ENCODE results near the gene PTX4.

Gene PTX4

DNA sequence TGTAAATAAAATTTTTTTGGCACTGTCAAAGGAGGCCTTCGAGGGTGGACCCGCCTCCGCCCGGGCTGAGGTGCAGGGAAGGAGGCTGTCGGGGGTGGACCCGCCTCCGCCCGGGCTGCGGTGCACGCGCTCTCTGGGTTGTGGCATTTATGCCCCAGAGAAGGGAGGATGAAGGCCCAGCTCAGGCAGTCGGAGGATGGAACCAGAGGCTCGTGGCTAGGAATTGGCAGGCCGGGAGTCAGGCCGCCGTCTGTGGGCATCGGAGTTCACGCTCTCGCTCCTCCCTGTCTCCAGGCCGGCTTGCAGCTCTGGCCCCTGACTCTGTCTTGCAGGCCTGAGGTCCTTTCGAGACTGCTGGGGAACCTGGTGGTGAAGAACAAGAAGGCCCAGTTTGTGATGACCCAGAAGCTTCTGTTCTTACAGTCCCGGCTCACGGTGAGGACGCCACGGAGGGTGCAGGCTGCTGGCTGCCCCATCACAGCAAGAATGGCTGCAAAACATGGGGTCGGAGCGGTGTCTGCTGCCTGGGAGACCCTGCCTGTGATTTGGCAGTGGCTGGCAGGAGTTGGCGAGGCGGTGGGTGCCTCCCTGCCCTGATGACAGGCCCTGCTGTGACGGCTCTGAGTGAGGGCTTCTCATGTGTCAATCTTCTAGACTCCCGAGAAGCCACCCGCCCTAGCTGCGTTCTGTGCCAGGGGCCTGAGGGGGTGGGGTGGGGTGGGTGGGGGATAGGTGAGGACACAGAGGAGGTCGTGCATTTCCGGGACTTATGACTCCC lies 10.3 kb upstream of the PTX4 start:
- no peak for TF ChIP-seq REST (IDR thresholded peaks at IDR 0.05; ENCODE audit: insufficient read depth in 1 of 2, low read depth in 2 of 2, low read length in 2 of 2)
- TF ChIP-seq POLR2AphosphoS5 (IDR thresholded peaks at IDR 0.05; ENCODE audit: low read depth, low read length): no peak
- no peak for TF ChIP-seq SIN3A (IDR thresholded peaks at IDR 0.05; ENCODE audit: borderline replicate concordance, insufficient read depth, low read length)
- no peak for TF ChIP-seq FOXP2 (optimal IDR thresholded peaks at IDR 0.05; ENCODE audit: borderline replicate concordance, extremely low read depth, extremely low read length, insufficient read depth)
- TF ChIP-seq TAF1 (IDR thresholded peaks at IDR 0.05; ENCODE audit: borderline replicate concordance, insufficient read depth, low read length): no peak

- TF ChIP-seq TAF1 (IDR thresholded peaks at IDR 0.05; ENCODE audit: borderline replicate concordance, insufficient read depth, low read length): no peak
- no peak for TF ChIP-seq FOXP2 (optimal IDR thresholded peaks at IDR 0.05; ENCODE audit: borderline replicate concordance, extremely low read depth, extremely low read length, insufficient read depth)
- TF ChIP-seq REST (IDR thresholded peaks at IDR 0.05; ENCODE audit: insufficient read depth in 1 of 2, low read depth in 2 of 2, low read length in 2 of 2): no peak
- TF ChIP-seq SIN3A (IDR thresholded peaks at IDR 0.05; ENCODE audit: borderline replicate concordance, insufficient read depth, low read length): no peak
- no peak for TF ChIP-seq POLR2AphosphoS5 (IDR thresholded peaks at IDR 0.05; ENCODE audit: low read depth, low read length)
These were observed 8.4 kb upstream of the PTX4 start for GRCh38 chr16:1497014-1497598.

DNA sequence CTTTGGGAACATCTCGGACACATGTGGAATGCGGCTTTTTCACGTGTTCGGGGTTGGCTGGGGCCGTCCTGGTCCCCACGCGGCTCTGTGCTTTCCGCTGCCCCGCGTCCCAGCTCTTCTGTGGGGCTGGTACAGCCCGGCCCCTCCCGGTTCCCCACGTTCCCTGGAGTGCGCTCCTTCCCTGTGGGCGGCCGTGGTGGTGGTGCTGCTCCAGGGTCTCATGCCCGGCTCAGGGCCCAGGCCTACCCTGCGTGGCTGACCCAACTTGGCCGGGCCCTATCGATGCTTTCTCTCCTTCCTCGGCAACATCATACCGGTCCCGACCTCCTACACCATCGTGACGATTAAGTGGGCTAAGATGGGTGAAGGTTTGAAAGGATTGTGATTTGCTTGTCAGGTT lies 7.7 kb upstream of the PTX4 start:
- TF ChIP-seq SIN3A (IDR thresholded peaks at IDR 0.05; ENCODE audit: borderline replicate concordance, insufficient read depth, low read length) (no peak), POLR2AphosphoS5 (IDR thresholded peaks at IDR 0.05; ENCODE audit: low read depth, low read length) (no peak), TAF1 (IDR thresholded peaks at IDR 0.05; ENCODE audit: borderline replicate concordance, insufficient read depth, low read length) (no peak), REST (IDR thresholded peaks at IDR 0.05; ENCODE audit: insufficient read depth in 1 of 2, low read depth in 2 of 2, low read length in 2 of 2) (no peak), FOXP2 (optimal IDR thresholded peaks at IDR 0.05; ENCODE audit: borderline replicate concordance, extremely low read depth, extremely low read length, insufficient read depth) (no peak)

DNA sequence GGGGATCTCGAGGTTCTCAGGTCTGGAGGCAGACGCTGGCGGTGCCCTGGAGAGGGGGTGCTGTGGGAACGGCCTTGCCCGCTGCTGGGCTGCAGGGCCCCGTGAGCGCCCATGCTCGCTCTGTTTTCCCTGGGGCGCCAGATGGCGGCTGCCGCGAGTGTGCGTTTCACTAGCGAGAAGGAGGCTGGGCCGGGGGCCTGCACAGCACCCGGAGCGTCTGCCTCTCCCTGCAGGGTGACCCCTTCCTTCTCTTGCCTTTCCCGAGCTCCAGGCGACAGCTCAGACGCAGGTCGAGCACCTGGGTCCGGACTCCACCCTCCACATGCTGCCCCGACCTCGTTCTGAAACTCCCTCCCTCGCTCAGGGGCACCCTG lies 7.1 kb upstream of the PTX4 start:
- no peak for TF ChIP-seq POLR2AphosphoS5 (IDR thresholded peaks at IDR 0.05; ENCODE audit: low read depth, low read length)
- TF ChIP-seq REST (IDR thresholded peaks at IDR 0.05; ENCODE audit: insufficient read depth in 1 of 2, low read depth in 2 of 2, low read length in 2 of 2): no peak
- no peak for TF ChIP-seq SIN3A (IDR thresholded peaks at IDR 0.05; ENCODE audit: borderline replicate concordance, insufficient read depth, low read length)
- no peak for TF ChIP-seq FOXP2 (optimal IDR thresholded peaks at IDR 0.05; ENCODE audit: borderline replicate concordance, extremely low read depth, extremely low read length, insufficient read depth)
- no peak for TF ChIP-seq TAF1 (IDR thresholded peaks at IDR 0.05; ENCODE audit: borderline replicate concordance, insufficient read depth, low read length)

Measured in PFSK-1 (cell line).